A549 (cell line): ENCODE results near the gene USP25. TPM values are rescaled to one million over a fixed set of nuclear protein-coding genes. Genes with fewer than 3 reads are reported as not detected.
"Not testable (repeated sequence)": the region's sequence is repeated elsewhere in the genome, so short reads cannot be mapped to it uniquely, and the experiment has no call there.

Experiments
- ATAC-seq, 2 experiments: fragments of 200-7000 bp in 1 of 2; fragments of >200 bp in 1 of 2; cut with Nextera tagmentation in 1 of 2; cut with Tn5 transposase in 1 of 2; 3 replicates each; pipeline versions ENCODE4 v1.8.0 to v1.9.1; 2018 to 2020; ENCODE audit warnings: mild to moderate bottlenecking in 1 of 2, moderate library complexity in 1 of 2
- CTCF ChIA-PET: fragments of 300-600 bp; sonication (Branson Sonifier 250); formaldehyde crosslinking; extraction: SDS; loops from one replicate; lab custom pipeline; 2021; ENCODE audit warnings: antibody characterized with exemption, inconsistent platforms; lab: Yijun Ruan, JAX
- POLR2A ChIA-PET: fragments of 350-600 bp; formaldehyde crosslinking; extraction: SDS; loops from one replicate; lab custom pipeline; 2021; ENCODE audit warnings: antibody characterized with exemption, inconsistent platforms; lab: Yijun Ruan, JAX
- DNase-seq, 2 experiments: peaks; one replicate each; pipeline versions ENCODE4 v3.0.0 to v3.0.0-alpha.2; 2011 to 2016; ENCODE audit warnings: low read depth in 1 of 2, low spot score in 1 of 2
- FAIRE-seq: peaks from 2 replicates; lab custom pipeline; 2011; peaks lifted over from hg19 to GRCh38; lab: Jason Lieb, UNC
- H3K27ac ChIP-seq, 2 experiments: fragments of >200 bp; sonication (Bioruptor Twin); formaldehyde crosslinking; 3 replicates each; pipeline ENCODE4 v1.5.1; 2016 to 2017
- H3K4me1 ChIP-seq: fragments of >200 bp; sonication (Bioruptor Twin); formaldehyde crosslinking; 3 replicates; pipeline ENCODE4 v1.6.1; 2016
- H3K4me2 ChIP-seq: fragments of >200 bp; sonication (Bioruptor Twin); formaldehyde crosslinking; 3 replicates; pipeline ENCODE4 v1.6.1; 2016
- H3K4me3 ChIP-seq: fragments of >200 bp; sonication (Bioruptor Twin); formaldehyde crosslinking; 3 replicates; pipeline ENCODE4 v1.5.1; 2016
- H3K9me3 ChIP-seq: fragments of >200 bp; sonication (Bioruptor Twin); formaldehyde crosslinking; 3 replicates; pipeline ENCODE4 v1.6.1; 2016
- CBX8 ChIP-seq: fragments of 200-600 bp; sonication (generic); IDR thresholded peaks from 2 replicates; pipeline ENCODE4 v1.6.1; 2016
- EP300 ChIP-seq, 2 experiments: fragments of >200 bp; sonication (Bioruptor Twin); formaldehyde crosslinking; IDR thresholded peaks; 2 replicates in 1 of 2; 3 replicates in 1 of 2; pipeline ENCODE4 v1.6.1; 2016 to 2017
- FOSB ChIP-seq: fragments of 250-450 bp; sonication (Bioruptor Pico); IDR thresholded peaks from 2 replicates; pipeline ENCODE4 v1.5.0; 2020; ENCODE audit warnings: mild to moderate bottlenecking, moderate library complexity
- HOXB13 ChIP-seq: fragments of 250-450 bp; sonication (Bioruptor Pico); IDR thresholded peaks from 2 replicates; pipeline ENCODE4 v1.5.0; 2020; ENCODE audit warnings: low read depth, mild to moderate bottlenecking, moderate library complexity
- HOXB5 ChIP-seq: fragments of 250-450 bp; sonication (Bioruptor Pico); IDR thresholded peaks from 2 replicates; pipeline ENCODE4 v1.5.0; 2020; ENCODE audit warnings: mild to moderate bottlenecking, moderate library complexity
- JUN ChIP-seq, 2 experiments: fragments of >200 bp; sonication (Bioruptor Twin); formaldehyde crosslinking; IDR thresholded peaks; 2 replicates in 1 of 2; 3 replicates in 1 of 2; pipeline ENCODE4 v1.6.1; 2016 to 2017
- KDM5A ChIP-seq: fragments of 200-600 bp; sonication (generic); IDR thresholded peaks from 2 replicates; pipeline ENCODE4 v1.6.1; 2016; ENCODE audit warnings: antibody characterized with exemption, mild to moderate bottlenecking
- MAFK ChIP-seq: fragments of 450-650 bp; IDR thresholded peaks from 2 replicates; pipeline ENCODE4 v1.6.1; 2014; ENCODE audit not compliant: partially characterized antibody
- MYC ChIP-seq: IDR thresholded peaks from 2 replicates; pipeline ENCODE4 v1.6.1; 2012; ENCODE audit warnings: mild to moderate bottlenecking, inconsistent platforms, low read length, improper control_type of control experiment, borderline replicate concordance
- NFE2L2 ChIP-seq: fragments of 150-350 bp; conservative IDR thresholded peaks from 2 replicates; pipeline ENCODE4 v1.6.1; 2014; ENCODE audit warnings: low read length
- NPAS2 ChIP-seq: fragments of 250-450 bp; sonication (Bioruptor Pico); IDR thresholded peaks from 2 replicates; pipeline ENCODE4 v1.8.0; 2022; ENCODE audit warnings: mild to moderate bottlenecking, moderate library complexity, borderline replicate concordance
- POLR2A ChIP-seq: IDR thresholded peaks from 2 replicates; pipeline ENCODE4 v1.6.1; 2012; ENCODE audit warnings: mild to moderate bottlenecking, low read length
- POLR2AphosphoS2 ChIP-seq: conservative IDR thresholded peaks from 2 replicates; pipeline ENCODE4 v1.6.1; 2012; ENCODE audit warnings: low read length, improper control_type of control experiment, inconsistent platforms
- RAD21 ChIP-seq, 2 experiments: fragments of >200 bp in 1 of 2; sonication (Bioruptor Twin) in 1 of 2; formaldehyde crosslinking in 1 of 2; IDR thresholded peaks in 1 of 2; conservative IDR thresholded peaks in 1 of 2; 2 replicates in 1 of 2; 3 replicates in 1 of 2; pipeline ENCODE4 v1.6.1; 2012 to 2018; ENCODE audit warnings: inconsistent platforms in 1 of 2
- RARB ChIP-seq: fragments of 250-450 bp; sonication (Bioruptor Pico); IDR thresholded peaks from 2 replicates; pipeline ENCODE4 v1.8.0; 2021; ENCODE audit warnings: mild to moderate bottlenecking, moderate library complexity
- RFX5 ChIP-seq: fragments of 450-650 bp; IDR thresholded peaks from 2 replicates; pipeline ENCODE4 v1.7.1; 2014; ENCODE audit warnings: antibody characterized with exemption, mild to moderate bottlenecking, moderate library complexity
- SMC3 ChIP-seq: fragments of >200 bp; sonication (Bioruptor Twin); formaldehyde crosslinking; IDR thresholded peaks from 3 replicates; pipeline ENCODE4 v1.6.1; 2018; ENCODE audit warnings: inconsistent platforms
- TFCP2L1 ChIP-seq: fragments of 250-450 bp; sonication (Bioruptor Pico); IDR thresholded peaks from 2 replicates; pipeline ENCODE4 v1.5.0; 2021; ENCODE audit warnings: mild to moderate bottlenecking
- WGBS: methylation state at CpG from one replicate; pipeline ENCODE4 v1.1.6; 2017; ENCODE audit errors: missing lambda C conversion rate; 5-methylcytosine and 5-hydroxymethylcytosine counted together
- polyA plus RNA-seq, 4 experiments: library from polyadenylated mRNA; depleted of rRNA in 3 of 4; stranded (reverse); fragments of >200 nt; fragmentation: RNase III in 1 of 4; extraction: RNeasy Plus Mini Kit Qiagen cat#74134 plus additional on column Dnase treatment in 1 of 4; gene quantifications; 2 replicates in 3 of 4; 3 replicates in 1 of 4; pipeline ENCODE4 v1.2.3, GENCODE V29; 2011 to 2017
- TF ChIP-seq, protein P1 (sequence below): fragments of 250-450 bp; sonication (Bioruptor Pico); IDR thresholded peaks from 2 replicates; pipeline ENCODE4 v1.5.0; 2021; ENCODE audit warnings: mild to moderate bottlenecking, moderate library complexity, borderline replicate concordance
- TF ChIP-seq, protein P2 (sequence below): fragments of 200-600 bp; sonication (generic); IDR thresholded peaks from 2 replicates; pipeline ENCODE4 v1.6.1; 2016; ENCODE audit warnings: antibody characterized with exemption, mild to moderate bottlenecking, moderate library complexity

Gene USP25
- polyA plus RNA-seq, 2 of the 4 experiments (the other 2 are of a cell fraction): 15.3 to 33.5 TPM

GRCh38 chr21:15735409-15735808 is 5.6 kb downstream of the USP25 start:
- ChIA-PET POLR2A (no interaction called here), CTCF (interaction anchor here (1.2 kb wide), 1 partner anchor 40 kb away, joined by 3 read pairs; no protein-coding TSS in a partner anchor)
- FAIRE-seq (no peak), DNase-seq (no peak), ATAC-seq (peak; percentile 11 to 24; a peak in 1 of 6 replicates)
- H3K27ac ChIP-seq: peak overlapping the region; percentile 68 to 86
- WGBS: 40% methylated on average over 2 of the region's 2 CpGs
- peak overlapping the region; percentile 8; the same call in 1 of the 3 replicates for H3K4me3 ChIP-seq
- no peaks in the 10 kb centered on the region for H3K9me3 ChIP-seq
- peaks cover 68% of the 10 kb centered on the region for H3K4me1 ChIP-seq
- TF ChIP-seq SMC3: no peak
- peak; percentile 65 for TF ChIP-seq MAFK
- TF ChIP-seq NFE2L2: 0 out of 2 replicates have a peak, but pooled peaks have one; percentile 7
- peak overlapping the region; percentile 78 for H3K4me2 ChIP-seq

DNA sequence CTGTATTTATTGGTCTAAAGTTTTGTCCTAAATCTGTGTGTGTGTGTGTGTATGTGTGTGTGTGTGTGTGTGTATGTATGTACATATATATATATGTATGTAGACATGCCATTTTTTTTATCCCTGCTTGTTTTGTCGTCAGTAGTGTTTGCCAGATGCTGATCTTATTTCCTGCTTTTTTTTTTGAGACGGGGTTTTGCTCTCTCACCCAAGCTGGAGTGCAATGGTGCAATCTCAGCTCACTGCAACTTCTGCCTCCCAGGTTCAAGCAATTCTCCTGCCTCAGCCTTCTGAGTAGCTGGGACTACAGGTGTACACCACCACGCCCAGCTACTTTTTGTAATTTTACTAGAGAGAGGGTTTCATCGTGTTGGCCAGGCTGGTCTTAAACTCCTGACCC is 6.1 kb downstream of the USP25 start:
- 1% methylated on average over 4 of the region's 4 CpGs for WGBS
- Histone ChIP-seq H3K27ac (peak overlapping the region; percentile 68 to 86), H3K4me3 (peak overlapping the region; percentile 39), H3K4me1 (peaks cover 73% of the 10 kb centered on the region), H3K4me2 (peak overlapping the region; percentile 78)
- CTCF ChIA-PET: interaction anchor here (1.2 kb wide), 1 partner anchor 40 kb away, joined by 3 read pairs; no protein-coding TSS in a partner anchor
- H3K9me3 ChIP-seq, FAIRE-seq, POLR2A ChIA-PET: not testable (repeated sequence)
- DNase-seq: peak in 1 of 2 experiments; percentile 55
- peak; percentile 35 to 59; a peak in 3 of 6 replicates for ATAC-seq

GRCh38 chr21:15738779-15739178 is 9.0 kb downstream of the USP25 start:
- DNase-seq, POLR2A ChIA-PET, H3K9me3 ChIP-seq, H3K4me3 ChIP-seq, ATAC-seq, FAIRE-seq, CTCF ChIA-PET: not testable (repeated sequence)
- Histone ChIP-seq H3K27ac (peak overlapping the region; percentile 6 to 70; a peak in 4 of 6 replicates), H3K4me2 (peak overlapping the region; percentile 78), H3K4me1 (peaks cover 84% of the 10 kb centered on the region)
- 56% methylated on average over 10 of the region's 10 CpGs for WGBS

DNA sequence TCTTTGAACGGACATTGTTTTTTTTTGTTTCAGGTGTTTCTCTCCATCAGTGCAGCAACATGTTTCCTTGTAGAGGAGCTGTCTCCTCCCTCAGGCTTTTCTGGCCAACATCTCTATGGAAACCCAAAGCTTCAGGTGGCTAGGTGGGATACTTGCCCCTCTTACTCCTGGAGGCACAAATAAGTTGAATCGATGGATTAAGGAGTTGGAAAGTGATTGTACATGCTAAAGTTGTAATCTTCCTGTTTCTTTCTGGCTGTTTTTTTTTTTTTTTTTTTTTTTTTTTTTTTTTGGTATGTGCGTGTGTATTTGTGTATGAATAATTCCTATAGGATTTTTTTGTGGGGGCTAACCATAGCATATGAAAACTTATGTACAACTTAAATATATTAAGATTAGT is 10.6 kb downstream of the USP25 start:
- Histone ChIP-seq H3K9me3 (no peaks in the 10 kb centered on the region), H3K27ac (peak overlapping the region in 1 of 2 experiments; percentile 37; a peak in 1 of 6 replicates), H3K4me1 (peaks cover 68% of the 10 kb centered on the region), H3K4me3 (no peak overlapping the region), H3K4me2 (peak overlapping the region; percentile 78)
- no peak for ATAC-seq
- ChIA-PET POLR2A (no interaction called here), CTCF (no interaction called here)
- 76% methylated on average over 3 of the region's 3 CpGs for WGBS
- no peak for DNase-seq
- FAIRE-seq: no peak
- no peak for TF ChIP-seq HOXB5 (CRISPR knock-in tag)
- no peak for TF ChIP-seq MYC
- no peak for TF ChIP-seq HOXB13 (CRISPR knock-in tag)
- TF ChIP-seq, protein P1, sequence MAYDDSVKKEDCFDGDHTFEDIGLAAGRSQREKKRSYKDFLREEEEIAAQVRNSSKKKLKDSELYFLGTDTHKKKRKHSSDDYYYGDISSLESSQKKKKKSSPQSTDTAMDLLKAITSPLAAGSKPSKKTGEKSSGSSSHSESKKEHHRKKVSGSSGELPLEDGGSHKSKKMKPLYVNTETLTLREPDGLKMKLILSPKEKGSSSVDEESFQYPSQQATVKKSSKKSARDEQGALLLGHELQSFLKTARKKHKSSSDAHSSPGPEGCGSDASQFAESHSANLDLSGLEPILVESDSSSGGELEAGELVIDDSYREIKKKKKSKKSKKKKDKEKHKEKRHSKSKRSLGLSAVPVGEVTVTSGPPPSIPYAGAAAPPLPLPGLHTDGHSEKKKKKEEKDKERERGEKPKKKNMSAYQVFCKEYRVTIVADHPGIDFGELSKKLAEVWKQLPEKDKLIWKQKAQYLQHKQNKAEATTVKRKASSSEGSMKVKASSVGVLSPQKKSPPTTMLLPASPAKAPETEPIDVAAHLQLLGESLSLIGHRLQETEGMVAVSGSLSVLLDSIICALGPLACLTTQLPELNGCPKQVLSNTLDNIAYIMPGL (CRISPR knock-in tag): no peak
- no peak for TF ChIP-seq FOSB (CRISPR knock-in tag)
- TF ChIP-seq KDM5A: no peak
- TF ChIP-seq NPAS2 (CRISPR knock-in tag): no peak
- TF ChIP-seq CBX8: no peak
- no peak for TF ChIP-seq POLR2AphosphoS2
- no peak for TF ChIP-seq EP300 (IDR thresholded peaks at IDR 0.05)
- TF ChIP-seq JUN (IDR thresholded peaks at IDR 0.05): no peak
- TF ChIP-seq RFX5: no peak
- no peak for TF ChIP-seq RAD21 (conservative IDR thresholded peaks at IDR 0.05 in 1 of 2, IDR thresholded peaks at IDR 0.05 in 1 of 2)
- TF ChIP-seq RARB (CRISPR knock-in tag): no peak
- no peak for TF ChIP-seq NFE2L2
- TF ChIP-seq, protein P2, sequence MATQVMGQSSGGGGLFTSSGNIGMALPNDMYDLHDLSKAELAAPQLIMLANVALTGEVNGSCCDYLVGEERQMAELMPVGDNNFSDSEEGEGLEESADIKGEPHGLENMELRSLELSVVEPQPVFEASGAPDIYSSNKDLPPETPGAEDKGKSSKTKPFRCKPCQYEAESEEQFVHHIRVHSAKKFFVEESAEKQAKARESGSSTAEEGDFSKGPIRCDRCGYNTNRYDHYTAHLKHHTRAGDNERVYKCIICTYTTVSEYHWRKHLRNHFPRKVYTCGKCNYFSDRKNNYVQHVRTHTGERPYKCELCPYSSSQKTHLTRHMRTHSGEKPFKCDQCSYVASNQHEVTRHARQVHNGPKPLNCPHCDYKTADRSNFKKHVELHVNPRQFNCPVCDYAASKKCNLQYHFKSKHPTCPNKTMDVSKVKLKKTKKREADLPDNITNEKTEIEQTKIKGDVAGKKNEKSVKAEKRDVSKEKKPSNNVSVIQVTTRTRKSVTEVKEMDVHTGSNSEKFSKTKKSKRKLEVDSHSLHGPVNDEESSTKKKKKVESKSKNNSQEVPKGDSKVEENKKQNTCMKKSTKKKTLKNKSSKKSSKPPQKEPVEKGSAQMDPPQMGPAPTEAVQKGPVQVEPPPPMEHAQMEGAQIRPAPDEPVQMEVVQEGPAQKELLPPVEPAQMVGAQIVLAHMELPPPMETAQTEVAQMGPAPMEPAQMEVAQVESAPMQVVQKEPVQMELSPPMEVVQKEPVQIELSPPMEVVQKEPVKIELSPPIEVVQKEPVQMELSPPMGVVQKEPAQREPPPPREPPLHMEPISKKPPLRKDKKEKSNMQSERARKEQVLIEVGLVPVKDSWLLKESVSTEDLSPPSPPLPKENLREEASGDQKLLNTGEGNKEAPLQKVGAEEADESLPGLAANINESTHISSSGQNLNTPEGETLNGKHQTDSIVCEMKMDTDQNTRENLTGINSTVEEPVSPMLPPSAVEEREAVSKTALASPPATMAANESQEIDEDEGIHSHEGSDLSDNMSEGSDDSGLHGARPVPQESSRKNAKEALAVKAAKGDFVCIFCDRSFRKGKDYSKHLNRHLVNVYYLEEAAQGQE: no peak
- TF ChIP-seq POLR2A: no peak
- TF ChIP-seq TFCP2L1 (CRISPR knock-in tag): no peak
